Measurements from ENCODE around the gene ADD1. TPM values are rescaled to one million over a fixed set of nuclear protein-coding genes. Genes with fewer than 3 reads are reported as not detected.

Gene ADD1
- total RNA-seq, 4 donors from 2014 or later = 290 to 470 (median 372) TPM

GRCh38 chr4:2925931-2926860 is 82.6 kb downstream of the ADD1 start:
- peak in 2 of 3 donors; percentile 42 to 44 for DNase-seq
- no peak for TF ChIP-seq CTCF (IDR thresholded peaks at IDR 0.05)
- TF ChIP-seq POLR2A (IDR thresholded peaks at IDR 0.05) = no peak
- H3K4me3 ChIP-seq = no peak overlapping the region
- H3K36me3 ChIP-seq = peaks cover 0 to 94% (median 0%) of the 10 kb centered on the region in 3 donors
- no peaks in the 10 kb centered on the region for H3K27me3 ChIP-seq
- peaks cover 0 to 19% (median 8%) of the 10 kb centered on the region in 4 donors for H3K4me1 ChIP-seq
- no peaks in the 10 kb centered on the region for H3K9me3 ChIP-seq
- no peak overlapping the region for H3K27ac ChIP-seq

GRCh38 chr4:2927016-2927695 is 83.5 kb downstream of the ADD1 start:
- no peak for TF ChIP-seq CTCF (IDR thresholded peaks at IDR 0.05)
- Histone ChIP-seq H3K27me3 (no peaks in the 10 kb centered on the region), H3K4me3 (no peak overlapping the region), H3K4me1 (peaks cover 0 to 20% (median 17%) of the 10 kb centered on the region in 4 donors), H3K36me3 (peaks cover 0 to 92% (median 0%) of the 10 kb centered on the region in 3 donors), H3K9me3 (no peaks in the 10 kb centered on the region), H3K27ac (no peak overlapping the region)
- DNase-seq = peak in 2 of 3 donors; percentile 30 to 42

- TF ChIP-seq POLR2A (IDR thresholded peaks at IDR 0.05) (no peak), CTCF (IDR thresholded peaks at IDR 0.05) (no peak)
- no peaks in the 10 kb centered on the region for H3K27me3 ChIP-seq
- no peak overlapping the region for H3K4me3 ChIP-seq
- peak in 2 of 3 donors; percentile 15 to 42 for DNase-seq
- H3K36me3 ChIP-seq = peaks cover 0 to 86% (median 0%) of the 10 kb centered on the region in 3 donors
- H3K4me1 ChIP-seq = peaks cover 0 to 25% (median 20%) of the 10 kb centered on the region in 4 donors
- H3K9me3 ChIP-seq = no peaks in the 10 kb centered on the region
- no peak overlapping the region for H3K27ac ChIP-seq
Observed at GRCh38 chr4:2927696-2928075, 84.0 kb downstream of the ADD1 start.

- H3K27ac ChIP-seq = no peak overlapping the region
- peak in 2 of 3 donors; percentile 42 to 44 for DNase-seq
- no peaks in the 10 kb centered on the region for H3K27me3 ChIP-seq
- H3K36me3 ChIP-seq = peaks cover 0 to 78% (median 0%) of the 10 kb centered on the region in 3 donors
- H3K9me3 ChIP-seq = no peaks in the 10 kb centered on the region
- H3K4me1 ChIP-seq = peaks cover 0 to 29% (median 22%) of the 10 kb centered on the region in 4 donors
- TF ChIP-seq CTCF (IDR thresholded peaks at IDR 0.05) (no peak), POLR2A (IDR thresholded peaks at IDR 0.05) (no peak)
- no peak overlapping the region for H3K4me3 ChIP-seq
Observed at GRCh38 chr4:2928242-2929176, 84.9 kb downstream of the ADD1 start.

GRCh38 chr4:2929469-2929868 is 85.8 kb downstream of the ADD1 start:
- no peak overlapping the region for H3K4me3 ChIP-seq
- H3K36me3 ChIP-seq = peaks cover 0 to 69% (median 0%) of the 10 kb centered on the region in 3 donors
- H3K4me1 ChIP-seq = peaks cover 0 to 33% (median 27%) of the 10 kb centered on the region in 4 donors
- DNase-seq = peak in 2 of 3 donors; percentile 37 to 44
- no peaks in the 10 kb centered on the region for H3K9me3 ChIP-seq
- TF ChIP-seq POLR2A (IDR thresholded peaks at IDR 0.05) (no peak), CTCF (IDR thresholded peaks at IDR 0.05) (no peak)
- no peaks in the 10 kb centered on the region for H3K27me3 ChIP-seq
- H3K27ac ChIP-seq = no peak overlapping the region
